ENCODE data around the gene TJP1. TPM values are rescaled to one million over a fixed set of nuclear protein-coding genes. Genes with fewer than 3 reads are reported as not detected.
"Not testable (repeated sequence)": the region's sequence is repeated elsewhere in the genome, so short reads cannot be mapped to it uniquely, and the experiment has no call there.

Gene TJP1
- total RNA-seq, 4 donors from 2014 or later: 59.1 to 99.9 (median 83.8) TPM

GRCh38 chr15:29675791-29676301, 146.4 kb downstream of the TJP1 start:
- intact Hi-C loops (cut with DNase I; ENCODE audit: low total_unique reads): no loop called here
- no peak overlapping the region for H3K4me3 ChIP-seq (ENCODE audit: low read depth, poor library complexity, severe bottlenecking)
- WGBS, 2 donors: 56 to 66% methylated on average over 29 of the region's 29 CpGs

DNA sequence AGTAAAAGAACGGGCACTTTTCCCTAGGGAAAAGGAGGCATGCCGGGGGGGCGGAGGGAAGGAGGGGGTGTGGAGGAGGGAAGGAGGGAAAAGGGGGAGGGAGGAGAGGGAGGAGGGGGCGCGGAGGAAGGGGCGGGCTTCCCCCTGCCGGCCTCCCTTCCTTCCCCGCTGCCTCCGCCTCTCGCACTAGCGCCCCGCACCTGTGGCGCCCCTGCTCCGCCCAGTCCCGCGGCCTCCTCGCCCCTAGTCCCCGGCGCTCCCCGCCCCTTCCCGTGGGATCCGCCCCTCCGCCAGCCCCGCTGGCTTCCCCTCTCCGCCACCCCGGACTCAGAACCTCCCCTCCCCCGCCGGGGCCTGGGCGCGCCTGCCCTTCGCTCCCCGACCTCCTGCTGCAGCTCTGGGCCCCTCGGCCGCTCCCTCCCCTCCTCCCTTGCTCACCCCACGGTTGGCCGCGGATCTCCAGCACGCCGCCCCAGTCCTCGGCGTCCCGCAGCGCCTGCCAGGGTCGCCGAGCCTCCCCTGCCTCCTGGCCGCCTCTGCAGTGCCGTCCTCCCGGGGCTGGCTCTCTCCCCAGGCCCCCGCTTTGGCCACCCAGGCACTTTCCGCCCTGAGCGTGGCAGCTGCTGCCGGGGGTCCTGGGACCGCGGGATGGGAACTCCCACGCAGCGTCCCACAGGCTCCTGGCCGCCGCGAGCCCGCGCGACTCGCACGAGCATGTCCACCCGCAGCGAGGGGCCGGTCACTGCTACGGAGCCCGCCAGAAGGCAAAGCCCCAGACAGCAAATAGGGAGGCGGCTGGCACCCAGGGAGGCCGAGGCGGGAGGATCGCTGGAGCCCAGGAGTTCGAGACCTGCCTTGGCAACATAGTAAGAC, 147.4 kb downstream of the TJP1 start:
- DNase-seq (ENCODE audit: low spot score in 2 of 2): peak in 1 of 2 donors; percentile 85
- intact Hi-C loops (cut with DNase I; ENCODE audit: low total_unique reads): no loop called here
- 3 to 4% methylated on average over 30 to 45 of the region's 74 CpGs for WGBS, 2 donors

More at GRCh38 chr15:29675791-29676301, 146.4 kb downstream of the TJP1 start:
- TF ChIP-seq, protein P1, sequence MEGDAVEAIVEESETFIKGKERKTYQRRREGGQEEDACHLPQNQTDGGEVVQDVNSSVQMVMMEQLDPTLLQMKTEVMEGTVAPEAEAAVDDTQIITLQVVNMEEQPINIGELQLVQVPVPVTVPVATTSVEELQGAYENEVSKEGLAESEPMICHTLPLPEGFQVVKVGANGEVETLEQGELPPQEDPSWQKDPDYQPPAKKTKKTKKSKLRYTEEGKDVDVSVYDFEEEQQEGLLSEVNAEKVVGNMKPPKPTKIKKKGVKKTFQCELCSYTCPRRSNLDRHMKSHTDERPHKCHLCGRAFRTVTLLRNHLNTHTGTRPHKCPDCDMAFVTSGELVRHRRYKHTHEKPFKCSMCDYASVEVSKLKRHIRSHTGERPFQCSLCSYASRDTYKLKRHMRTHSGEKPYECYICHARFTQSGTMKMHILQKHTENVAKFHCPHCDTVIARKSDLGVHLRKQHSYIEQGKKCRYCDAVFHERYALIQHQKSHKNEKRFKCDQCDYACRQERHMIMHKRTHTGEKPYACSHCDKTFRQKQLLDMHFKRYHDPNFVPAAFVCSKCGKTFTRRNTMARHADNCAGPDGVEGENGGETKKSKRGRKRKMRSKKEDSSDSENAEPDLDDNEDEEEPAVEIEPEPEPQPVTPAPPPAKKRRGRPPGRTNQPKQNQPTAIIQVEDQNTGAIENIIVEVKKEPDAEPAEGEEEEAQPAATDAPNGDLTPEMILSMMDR (IDR thresholded peaks at IDR 0.05): no peak
- no peak for TF ChIP-seq POLR2A (IDR thresholded peaks at IDR 0.05)
- peak in 1 of 2 donors; percentile 58 for DNase-seq (ENCODE audit: low spot score in 2 of 2)

GRCh38 chr15:29672923-29673809, 149.1 kb downstream of the TJP1 start:
- intact Hi-C loops (cut with DNase I; ENCODE audit: low total_unique reads): no loop called here
- no peak for TF ChIP-seq POLR2A (IDR thresholded peaks at IDR 0.05)
- TF ChIP-seq, protein P1 (IDR thresholded peaks at IDR 0.05): no peak
- H3K4me3 ChIP-seq (ENCODE audit: low read depth, poor library complexity, severe bottlenecking): no peak overlapping the region
- WGBS, 2 donors: 87% methylated on average over 11 of the region's 11 CpGs
- peak in 1 of 2 donors; percentile 29 for DNase-seq (ENCODE audit: low spot score in 2 of 2)

More for the DNA sequence above, 147.4 kb downstream of the TJP1 start:
- no peak for TF ChIP-seq POLR2A (IDR thresholded peaks at IDR 0.05)
- TF ChIP-seq, protein P1 (IDR thresholded peaks at IDR 0.05): no peak
- no peak overlapping the region for H3K4me3 ChIP-seq (ENCODE audit: low read depth, poor library complexity, severe bottlenecking)

- no peak overlapping the region for H3K4me3 ChIP-seq (ENCODE audit: low read depth, poor library complexity, severe bottlenecking)
- DNase-seq (ENCODE audit: low spot score in 2 of 2): peak in 1 of 2 donors; percentile 52
- intact Hi-C loops (cut with DNase I; ENCODE audit: low total_unique reads): no loop called here
- no peak for TF ChIP-seq POLR2A (IDR thresholded peaks at IDR 0.05)
- TF ChIP-seq, protein P1 (IDR thresholded peaks at IDR 0.05): no peak
- 93 to 98% methylated on average over 5 of the region's 5 CpGs for WGBS, 2 donors
Measured at GRCh38 chr15:29672446-29672845, 149.8 kb downstream of the TJP1 start.

DNA sequence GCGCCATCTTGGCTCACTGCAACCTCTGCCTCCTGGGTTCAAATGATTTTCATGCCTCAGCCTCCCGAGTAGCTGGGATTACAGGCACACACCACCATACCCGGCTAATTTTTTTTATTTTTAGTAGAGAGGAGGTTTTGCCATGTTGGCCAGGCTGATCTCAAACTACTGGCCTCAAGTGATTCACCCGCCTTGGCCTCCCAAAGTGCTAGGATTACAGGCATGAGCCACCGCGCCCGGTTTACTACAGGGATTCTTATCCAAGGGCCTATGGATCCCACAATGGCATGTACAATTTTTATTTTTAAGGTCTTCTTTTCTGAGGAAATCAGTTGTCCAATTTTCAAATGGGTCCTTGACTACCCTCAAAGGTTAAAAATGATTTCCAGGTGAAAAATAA, 150.2 kb downstream of the TJP1 start:
- H3K4me3 ChIP-seq (ENCODE audit: low read depth, poor library complexity, severe bottlenecking); intact Hi-C loops (cut with DNase I; ENCODE audit: low total_unique reads): not testable (repeated sequence)
- peak in 1 of 2 donors; percentile 70 for DNase-seq (ENCODE audit: low spot score in 2 of 2)
- WGBS, 2 donors: 90 to 96% methylated on average over 7 of the region's 7 CpGs

All from lower leg skin (tissue), 4 donors.